ENCODE results near the gene ARHGEF5. TPM values are rescaled to one million over a fixed set of nuclear protein-coding genes. Genes with fewer than 3 reads are reported as not detected.
"Not testable (repeated sequence)": the region's sequence is repeated elsewhere in the genome, so short reads cannot be mapped to it uniquely, and the experiment has no call there.

The ARHGEF5 gene
- polyA plus RNA-seq, 1 of the 3 experiments (the other 2 are of a cell fraction), result 0.07 TPM

DNA sequence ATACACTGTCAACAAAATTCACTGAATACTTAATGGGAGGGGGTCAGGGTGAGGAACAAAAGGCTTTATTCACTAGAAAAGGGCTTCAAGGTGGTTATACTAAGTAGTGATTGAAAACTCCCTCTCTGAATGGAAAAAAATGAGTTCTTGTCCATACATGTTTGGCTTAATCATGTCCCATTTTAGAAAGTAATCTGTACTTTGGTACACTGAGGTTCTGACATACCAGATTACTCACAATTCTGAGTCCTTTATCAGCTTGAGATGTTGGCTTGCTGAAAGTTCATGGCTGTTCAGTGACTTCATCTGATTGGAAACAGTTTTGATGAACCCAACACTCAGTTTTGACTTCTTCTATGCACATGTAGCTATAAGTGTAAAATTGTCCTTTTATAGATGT is 61.1 kb downstream of the ARHGEF5 start:
- no peaks in the 10 kb centered on the region for H3K36me3 ChIP-seq (replicated peaks in 1 of 2; ENCODE audit: control insufficient read depth in 1 of 2, insufficient read depth in 2 of 2, low read length in 1 of 2)
- CTCF ChIA-PET, result no interaction called here

DNA sequence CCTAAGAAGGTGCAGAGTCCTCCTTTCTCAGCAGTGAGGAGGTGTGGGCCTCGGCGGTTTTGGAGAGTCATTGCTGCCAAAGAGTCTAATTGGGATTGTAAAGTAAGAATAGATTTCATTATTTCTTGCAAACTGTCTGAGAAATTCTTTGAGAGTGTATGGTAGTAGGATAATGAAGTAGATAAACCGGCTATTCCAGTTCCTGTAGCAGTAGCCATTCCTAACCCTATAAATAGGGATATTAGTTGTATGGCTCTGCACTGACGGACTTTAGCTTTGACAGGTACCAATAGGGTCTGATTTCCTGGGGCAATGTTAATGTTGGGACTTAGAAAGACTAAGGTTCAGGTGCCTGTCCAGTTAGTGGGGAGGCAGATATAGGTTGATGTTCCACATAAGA is 63.7 kb downstream of the ARHGEF5 start:
- CTCF ChIA-PET, result interaction anchor here (1.0 kb wide), 1 partner anchor 28 kb away, joined by 3 read pairs; no protein-coding TSS in a partner anchor
- 0% methylated on average over 4 of the region's 4 CpGs for WGBS (ENCODE audit: low lambda C conversion rate)
- DNase-seq, result not testable (repeated sequence)

More for the DNA sequence above, 61.1 kb downstream of the ARHGEF5 start:
- H3K9me3 ChIP-seq, result no peaks in the 10 kb centered on the region
- H3K9me2 ChIP-seq, result no peaks in the 10 kb centered on the region
- H3K4me3 ChIP-seq (ENCODE audit: low read depth in 2 of 2, low read length in 1 of 2), result no peak overlapping the region
- peaks cover 1% of the 10 kb centered on the region; the same call in 1 of the 2 replicates for H3K27me3 ChIP-seq (ENCODE audit: insufficient read depth)
- H3K9ac ChIP-seq, result no peak overlapping the region
- H3K4me1 ChIP-seq (ENCODE audit: control insufficient read depth in 1 of 2, insufficient read depth in 2 of 2, low read depth in 1 of 2, low read length in 1 of 2), result no peaks in the 10 kb centered on the region
- H3F3A ChIP-seq (replicated peaks; ENCODE audit: insufficient read depth), result no peaks in the 10 kb centered on the region
- no peak for DNase-seq
- no peak overlapping the region for H3K27ac ChIP-seq (ENCODE audit: low read depth in 2 of 2, low read length in 1 of 2)
- no peaks in the 10 kb centered on the region for H3K79me2 ChIP-seq (ENCODE audit: insufficient read depth)
- POLR2A ChIA-PET, result no interaction called here
- H2AFZ ChIP-seq (ENCODE audit: low read depth), result no peak overlapping the region
- TF ChIP-seq POLR2AphosphoS5 (IDR thresholded peaks at IDR 0.05; ENCODE audit: low read depth, low read length) (no peak), MEF2A (IDR thresholded peaks at IDR 0.05; ENCODE audit: borderline replicate concordance, low read depth) (no peak), NRF1 (IDR thresholded peaks at IDR 0.05; ENCODE audit: low read depth, low read length) (no peak), TAF1 (IDR thresholded peaks at IDR 0.05; ENCODE audit: borderline replicate concordance, low read depth, low read length) (no peak), NFIC (IDR thresholded peaks at IDR 0.05; ENCODE audit: borderline replicate concordance) (no peak), GATA2 (CRISPR knock-in tag; IDR thresholded peaks at IDR 0.05) (no peak), FOSL2 (IDR thresholded peaks at IDR 0.05; ENCODE audit: borderline replicate concordance, low read depth) (no peak), TCF12 (IDR thresholded peaks at IDR 0.05) (no peak), EP300 (IDR thresholded peaks at IDR 0.05; ENCODE audit: borderline replicate concordance in 1 of 2, low read depth in 1 of 2, low read length in 1 of 2) (no peak), TEAD4 (IDR thresholded peaks at IDR 0.05; ENCODE audit: borderline replicate concordance, insufficient read depth) (no peak), GABPA (IDR thresholded peaks at IDR 0.05; ENCODE audit: low read depth) (no peak), MXI1 (IDR thresholded peaks at IDR 0.05; ENCODE audit: low read depth, low read length) (no peak), FOXJ3 (CRISPR knock-in tag; IDR thresholded peaks at IDR 0.05) (no peak), RFX5 (IDR thresholded peaks at IDR 0.05; ENCODE audit: low read length) (no peak), RCOR1 (IDR thresholded peaks at IDR 0.05; ENCODE audit: low read length) (no peak), SIN3A (IDR thresholded peaks at IDR 0.05; ENCODE audit: borderline replicate concordance, low read depth, low read length) (no peak)
- TF ChIP-seq, protein P1, sequence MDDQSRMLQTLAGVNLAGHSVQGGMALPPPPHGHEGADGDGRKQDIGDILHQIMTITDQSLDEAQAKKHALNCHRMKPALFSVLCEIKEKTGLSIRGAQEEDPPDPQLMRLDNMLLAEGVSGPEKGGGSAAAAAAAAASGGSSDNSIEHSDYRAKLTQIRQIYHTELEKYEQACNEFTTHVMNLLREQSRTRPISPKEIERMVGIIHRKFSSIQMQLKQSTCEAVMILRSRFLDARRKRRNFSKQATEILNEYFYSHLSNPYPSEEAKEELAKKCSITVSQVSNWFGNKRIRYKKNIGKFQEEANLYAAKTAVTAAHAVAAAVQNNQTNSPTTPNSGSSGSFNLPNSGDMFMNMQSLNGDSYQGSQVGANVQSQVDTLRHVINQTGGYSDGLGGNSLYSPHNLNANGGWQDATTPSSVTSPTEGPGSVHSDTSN (IDR thresholded peaks at IDR 0.05), result no peak
- TF ChIP-seq, protein P2, sequence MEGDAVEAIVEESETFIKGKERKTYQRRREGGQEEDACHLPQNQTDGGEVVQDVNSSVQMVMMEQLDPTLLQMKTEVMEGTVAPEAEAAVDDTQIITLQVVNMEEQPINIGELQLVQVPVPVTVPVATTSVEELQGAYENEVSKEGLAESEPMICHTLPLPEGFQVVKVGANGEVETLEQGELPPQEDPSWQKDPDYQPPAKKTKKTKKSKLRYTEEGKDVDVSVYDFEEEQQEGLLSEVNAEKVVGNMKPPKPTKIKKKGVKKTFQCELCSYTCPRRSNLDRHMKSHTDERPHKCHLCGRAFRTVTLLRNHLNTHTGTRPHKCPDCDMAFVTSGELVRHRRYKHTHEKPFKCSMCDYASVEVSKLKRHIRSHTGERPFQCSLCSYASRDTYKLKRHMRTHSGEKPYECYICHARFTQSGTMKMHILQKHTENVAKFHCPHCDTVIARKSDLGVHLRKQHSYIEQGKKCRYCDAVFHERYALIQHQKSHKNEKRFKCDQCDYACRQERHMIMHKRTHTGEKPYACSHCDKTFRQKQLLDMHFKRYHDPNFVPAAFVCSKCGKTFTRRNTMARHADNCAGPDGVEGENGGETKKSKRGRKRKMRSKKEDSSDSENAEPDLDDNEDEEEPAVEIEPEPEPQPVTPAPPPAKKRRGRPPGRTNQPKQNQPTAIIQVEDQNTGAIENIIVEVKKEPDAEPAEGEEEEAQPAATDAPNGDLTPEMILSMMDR (IDR thresholded peaks at IDR 0.05), result no peak
- TF ChIP-seq, protein P3, sequence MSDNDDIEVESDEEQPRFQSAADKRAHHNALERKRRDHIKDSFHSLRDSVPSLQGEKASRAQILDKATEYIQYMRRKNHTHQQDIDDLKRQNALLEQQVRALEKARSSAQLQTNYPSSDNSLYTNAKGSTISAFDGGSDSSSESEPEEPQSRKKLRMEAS (IDR thresholded peaks at IDR 0.05; ENCODE audit: low read depth), result no peak
- no peaks in the 10 kb centered on the region for H4K20me1 ChIP-seq (ENCODE audit: insufficient read depth)
- no peak overlapping the region for H3K4me2 ChIP-seq

DNA sequence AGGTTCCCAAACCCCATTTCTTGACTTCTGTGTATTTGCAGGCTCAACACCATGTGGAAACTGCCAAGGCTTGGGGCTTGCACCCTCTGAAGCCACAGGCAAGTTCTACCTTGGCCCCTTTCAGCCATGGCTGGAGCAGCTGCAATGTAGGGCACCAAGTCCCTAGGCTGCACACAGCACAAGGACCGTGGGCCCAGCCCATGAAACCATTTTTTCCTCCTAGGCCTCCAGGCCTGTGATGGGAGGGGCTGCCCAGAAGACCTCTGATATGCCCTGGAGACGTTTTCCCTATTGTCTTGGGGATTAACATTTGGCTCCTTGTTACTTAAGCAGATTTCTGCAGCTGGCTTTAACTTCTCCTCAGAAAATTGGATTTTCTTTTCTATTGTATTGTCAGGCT is 72.3 kb downstream of the ARHGEF5 start:
- 6% methylated on average over 2 of the region's 2 CpGs for WGBS (ENCODE audit: low lambda C conversion rate)
- H3K36me3 ChIP-seq (replicated peaks in 1 of 2; ENCODE audit: control insufficient read depth in 1 of 2, insufficient read depth in 2 of 2, low read length in 1 of 2); H3K9me3 ChIP-seq; H3K27me3 ChIP-seq (ENCODE audit: insufficient read depth); H3K9me2 ChIP-seq; CTCF ChIA-PET; POLR2A ChIA-PET; H3K27ac ChIP-seq (ENCODE audit: low read depth in 2 of 2, low read length in 1 of 2); H3K79me2 ChIP-seq (ENCODE audit: insufficient read depth); H3K4me3 ChIP-seq (ENCODE audit: low read depth in 2 of 2, low read length in 1 of 2); H3K4me2 ChIP-seq; H4K20me1 ChIP-seq (ENCODE audit: insufficient read depth); DNase-seq; H3K9ac ChIP-seq; H3F3A ChIP-seq (replicated peaks; ENCODE audit: insufficient read depth); H3K4me1 ChIP-seq (ENCODE audit: control insufficient read depth in 1 of 2, insufficient read depth in 2 of 2, low read depth in 1 of 2, low read length in 1 of 2); H2AFZ ChIP-seq (ENCODE audit: low read depth): not testable (repeated sequence)

More for the DNA sequence above, 63.7 kb downstream of the ARHGEF5 start:
- H3F3A ChIP-seq (replicated peaks; ENCODE audit: insufficient read depth); H2AFZ ChIP-seq (ENCODE audit: low read depth); H3K4me2 ChIP-seq; H4K20me1 ChIP-seq (ENCODE audit: insufficient read depth); H3K79me2 ChIP-seq (ENCODE audit: insufficient read depth); H3K9me3 ChIP-seq; POLR2A ChIA-PET; H3K9ac ChIP-seq; H3K36me3 ChIP-seq (replicated peaks in 1 of 2; ENCODE audit: control insufficient read depth in 1 of 2, insufficient read depth in 2 of 2, low read length in 1 of 2); H3K27me3 ChIP-seq (ENCODE audit: insufficient read depth); H3K27ac ChIP-seq (ENCODE audit: low read depth in 2 of 2, low read length in 1 of 2); H3K9me2 ChIP-seq; H3K4me1 ChIP-seq (ENCODE audit: control insufficient read depth in 1 of 2, insufficient read depth in 2 of 2, low read depth in 1 of 2, low read length in 1 of 2); H3K4me3 ChIP-seq (ENCODE audit: low read depth in 2 of 2, low read length in 1 of 2): not testable (repeated sequence)
